Breast epithelium (tissue), 3 donors: ENCODE data around the gene OR8B12.

Experiments
- CTCF ChIP-seq, 3 donors: fragments of 450-650 bp; IDR thresholded peaks; one replicate each; pipeline ENCODE4 v1.5.1; 2016 to 2017; ENCODE audit warnings: antibody characterized with exemption in 3 of 3, mild to moderate bottlenecking in 3 of 3, moderate library complexity in 3 of 3
- POLR2A ChIP-seq: fragments of 450-650 bp; IDR thresholded peaks from one replicate; pipeline ENCODE4 v1.6.1; 2016; ENCODE audit warnings: antibody characterized with exemption, mild to moderate bottlenecking, moderate library complexity
- POLR2AphosphoS5 ChIP-seq, 3 donors: sonication (generic); formaldehyde crosslinking; IDR thresholded peaks; one replicate each; pipeline ENCODE4 v1.6.1; 2017; ENCODE audit warnings: antibody characterized with exemption in 3 of 3

GRCh38 chr11:124533626-124534025 is 9.8 kb downstream of the OR8B12 start:
- TF ChIP-seq POLR2AphosphoS5 (IDR thresholded peaks at IDR 0.05) (no peak), POLR2A (no peak), CTCF (IDR thresholded peaks at IDR 0.05) (no peak)
